Motor neuron (in vitro differentiated cells): ENCODE measurements around the gene PRDM16. TPM values are rescaled to one million over a fixed set of nuclear protein-coding genes. Genes with fewer than 3 reads are reported as not detected.

Experiments
- ATAC-seq, 8 experiments: fragments of 200-7000 bp; cut with Tn5 transposase; replicated peaks in 6 of 8; 2 replicates each; pipeline ENCODE4 v1.8.0; 2021; ENCODE audit warnings: mild to moderate bottlenecking in 8 of 8, moderate library complexity in 8 of 8
- H3K27ac ChIP-seq, 2 donors: fragments of 250-450 bp; sonication (Bioruptor Pico); 2 replicates each; pipeline ENCODE4 v1.9.0; 2021; ENCODE audit warnings: antibody characterized with exemption in 2 of 2, mild to moderate bottlenecking in 2 of 2, moderate library complexity in 1 of 2
- H3K4me1 ChIP-seq, 2 donors: fragments of 250-450 bp; sonication (Bioruptor Pico); replicated peaks in 1 of 2; 2 replicates each; pipeline ENCODE4 v1.6.1; 2021; ENCODE audit warnings: antibody characterized with exemption in 2 of 2, mild to moderate bottlenecking in 2 of 2, moderate library complexity in 1 of 2
- H3K4me3 ChIP-seq, 5 donors: fragments of 250-450 bp; sonication (Bioruptor Pico); 2 replicates each; pipeline ENCODE4 v1.9.0; 2021; ENCODE audit warnings: antibody characterized with exemption in 5 of 5, mild to moderate bottlenecking in 5 of 5, moderate library complexity in 4 of 5
- WGBS, 10 experiments: fragments of 450-650 bp; shearing (Covaris generic); methylation state at CpG; one replicate each; pipeline ENCODE4 v1.0.0; 2022; 5-methylcytosine and 5-hydroxymethylcytosine counted together
- in situ Hi-C, 9 experiments: fragments of 400-800 bp; cut with MboI; loops; one replicate each; pipeline ENCODE4 v1.15.0; 2021; ENCODE audit warnings: low sequenced_read_pairs in 9 of 9, low pct_unique_long_range_greater_than_20kb in 2 of 9; ENCODE audit not compliant: unreplicated experiment in 9 of 9
- total RNA-seq, 8 experiments: library from RNA; unstranded; fragments of 300-600 nt; gene quantifications; 2 replicates each; pipeline versions ENCODE4 v1.2.3 to v1.2.4, GENCODE V29; 2022

PRDM16 gene
- total RNA-seq, 8 experiments from 2014 or later, result 0.18 to 2.9 (median 0.42) TPM

DNA sequence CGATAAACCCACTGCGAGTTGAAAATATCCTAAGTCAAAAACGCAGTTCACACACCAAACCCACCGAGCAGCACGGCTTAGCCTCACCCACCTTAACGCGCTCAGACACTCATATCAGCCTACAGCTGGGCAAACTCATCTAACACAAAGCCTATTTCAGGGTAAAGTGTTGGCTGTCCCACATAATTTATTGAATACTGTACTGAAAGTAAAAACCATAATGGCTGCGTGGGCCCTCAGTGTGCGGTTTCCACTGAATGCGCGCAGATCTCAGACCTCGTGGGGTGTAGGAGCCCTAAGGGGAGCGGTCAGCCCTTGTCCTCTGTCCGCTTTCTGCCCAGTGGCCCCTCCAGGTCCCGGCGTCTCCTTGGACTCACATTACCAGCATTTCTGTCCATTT lies 227.8 kb downstream of the PRDM16 start:
- H3K4me1 ChIP-seq, result no peaks in the 10 kb centered on the region
- 71 to 100% (median 87%) methylated on average over 2 to 15 of the region's 16 CpGs for WGBS, 10 experiments
- no peak overlapping the region for H3K4me3 ChIP-seq
- in situ Hi-C loops, result no loop called here
- no peak for ATAC-seq
- no peak overlapping the region for H3K27ac ChIP-seq

DNA sequence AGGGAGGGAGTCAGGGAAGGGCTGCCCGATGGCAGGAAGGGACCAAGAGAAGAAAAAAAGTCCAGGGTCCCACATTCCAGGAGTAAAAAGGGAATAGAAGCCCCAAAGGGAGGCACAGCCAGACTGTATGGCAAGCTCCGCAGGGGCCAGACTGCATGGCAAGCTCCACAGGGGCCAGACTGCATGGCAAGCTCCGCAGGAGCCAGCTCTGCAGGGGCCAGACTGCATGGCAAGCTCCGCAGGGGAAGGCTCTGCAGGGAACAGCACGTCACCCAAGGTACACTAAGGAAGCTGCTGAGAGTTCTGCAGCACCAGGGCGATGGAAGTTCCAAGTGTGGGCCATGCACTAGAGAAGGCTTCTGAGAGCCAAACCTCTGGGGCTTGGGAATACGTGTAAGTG lies 228.8 kb downstream of the PRDM16 start:
- no peaks in the 10 kb centered on the region for H3K4me1 ChIP-seq
- no peak for ATAC-seq
- 20 to 80% (median 56%) methylated on average over 1 to 7 of the region's 7 CpGs; no CpG with 5 or more reads in 2 of the 10 experiments for WGBS, 10 experiments
- H3K27ac ChIP-seq, result no peak overlapping the region
- in situ Hi-C loops, result no loop called here
- no peak overlapping the region for H3K4me3 ChIP-seq

DNA sequence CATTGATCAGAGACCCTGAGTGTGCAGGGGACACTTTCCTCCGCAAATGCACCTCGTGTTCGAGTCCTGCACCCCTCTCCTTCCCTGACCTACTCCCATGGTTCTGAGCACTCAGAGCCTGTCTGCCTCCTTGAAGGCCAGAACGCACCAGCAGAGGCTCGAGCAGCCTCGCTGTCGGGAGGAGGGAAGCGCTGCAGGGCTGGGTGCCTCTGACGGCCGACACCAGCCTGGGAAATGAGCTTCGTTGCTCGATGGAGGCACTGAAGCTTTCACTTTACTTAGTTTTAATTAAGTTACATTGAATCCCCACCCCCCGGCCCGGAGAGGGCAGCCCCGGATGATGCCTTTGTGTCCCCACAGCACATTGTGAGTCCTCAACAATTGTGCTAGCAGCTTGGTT lies 229.2 kb downstream of the PRDM16 start:
- no peak overlapping the region for H3K4me3 ChIP-seq
- WGBS, 10 experiments, result 56 to 80% (median 61%) methylated on average over 2 to 11 of the region's 15 CpGs; no CpG with 5 or more reads in 5 of the 10 experiments
- no peaks in the 10 kb centered on the region for H3K4me1 ChIP-seq
- no peak overlapping the region for H3K27ac ChIP-seq
- in situ Hi-C loops, result no loop called here
- no peak for ATAC-seq

DNA sequence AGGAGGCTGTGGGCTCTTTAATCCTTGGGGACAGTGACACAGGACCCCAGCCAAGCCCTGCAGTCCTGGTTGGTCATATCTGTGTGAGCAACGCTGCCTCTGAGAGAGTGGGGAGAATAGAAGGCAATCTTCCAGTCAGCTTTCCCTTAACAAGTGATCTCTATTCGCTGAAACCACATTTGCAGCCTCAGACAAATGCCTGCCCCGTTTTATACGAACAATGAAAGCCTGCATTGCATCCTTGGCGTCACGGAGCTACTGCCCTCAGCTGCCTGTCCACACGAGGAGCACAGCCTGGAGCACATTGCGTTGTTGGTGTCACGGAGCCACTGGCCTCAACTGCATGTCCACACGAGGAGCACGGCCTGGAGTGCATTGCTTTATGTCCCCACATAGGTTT lies 235.2 kb downstream of the PRDM16 start:
- Histone ChIP-seq H3K4me3 (no peak overlapping the region), H3K27ac (no peak overlapping the region), H3K4me1 (no peaks in the 10 kb centered on the region)
- in situ Hi-C loops, result no loop called here
- 24 to 80% (median 54%) methylated on average over 1 to 11 of the region's 11 CpGs; no CpG with 5 or more reads in 2 of the 10 experiments for WGBS, 10 experiments
- no peak for ATAC-seq

DNA sequence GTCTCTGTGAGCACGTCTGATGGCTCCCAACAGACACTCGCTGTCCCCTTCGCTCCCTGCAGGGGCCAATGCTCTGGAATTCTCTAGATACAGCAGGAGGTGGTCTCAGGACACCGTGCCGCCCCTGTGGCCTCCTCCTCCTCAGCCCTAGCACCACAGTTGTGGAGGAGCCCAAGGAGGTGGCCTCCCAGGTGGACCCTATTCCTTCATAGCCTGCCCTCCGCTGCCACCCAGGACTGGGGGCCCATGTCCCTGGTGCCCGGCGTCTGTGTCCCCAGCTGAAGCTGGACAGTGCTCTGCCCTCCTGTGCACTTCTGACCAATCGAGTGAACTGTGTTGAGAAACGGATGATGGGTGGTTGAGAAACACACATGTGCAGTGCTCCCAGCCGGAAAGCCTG lies 235.7 kb downstream of the PRDM16 start:
- WGBS, 10 experiments, result 53 to 100% (median 84%) methylated on average over 1 to 8 of the region's 11 CpGs; no CpG with 5 or more reads in 3 of the 10 experiments
- no peak for ATAC-seq
- Histone ChIP-seq H3K4me1 (no peaks in the 10 kb centered on the region), H3K4me3 (no peak overlapping the region), H3K27ac (no peak overlapping the region)
- in situ Hi-C loops, result no loop called here

DNA sequence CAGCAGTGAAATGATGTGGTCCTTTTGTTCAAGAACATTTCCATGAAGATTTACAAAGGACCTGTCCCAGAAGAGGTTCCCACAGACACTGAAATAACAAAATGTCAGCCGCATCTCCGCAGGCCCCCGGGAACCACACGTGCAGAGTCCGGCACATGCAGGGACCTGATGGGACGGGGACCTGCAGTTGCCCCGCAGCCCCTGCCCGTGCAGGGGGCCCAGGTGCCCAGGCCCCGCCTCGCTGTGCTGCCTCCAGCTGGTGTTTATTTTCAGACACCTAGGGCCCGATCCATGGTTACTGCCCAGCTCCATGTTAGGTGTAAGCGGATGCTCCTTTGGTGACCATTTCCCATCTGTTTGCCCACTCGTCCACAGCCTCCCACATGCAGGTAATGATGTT lies 236.2 kb downstream of the PRDM16 start:
- no peaks in the 10 kb centered on the region for H3K4me1 ChIP-seq
- 65 to 94% (median 83%) methylated on average over 2 to 9 of the region's 13 CpGs; no CpG with 5 or more reads in 6 of the 10 experiments for WGBS, 10 experiments
- no peak overlapping the region for H3K4me3 ChIP-seq
- in situ Hi-C loops, result no loop called here
- no peak for ATAC-seq
- H3K27ac ChIP-seq, result no peak overlapping the region

DNA sequence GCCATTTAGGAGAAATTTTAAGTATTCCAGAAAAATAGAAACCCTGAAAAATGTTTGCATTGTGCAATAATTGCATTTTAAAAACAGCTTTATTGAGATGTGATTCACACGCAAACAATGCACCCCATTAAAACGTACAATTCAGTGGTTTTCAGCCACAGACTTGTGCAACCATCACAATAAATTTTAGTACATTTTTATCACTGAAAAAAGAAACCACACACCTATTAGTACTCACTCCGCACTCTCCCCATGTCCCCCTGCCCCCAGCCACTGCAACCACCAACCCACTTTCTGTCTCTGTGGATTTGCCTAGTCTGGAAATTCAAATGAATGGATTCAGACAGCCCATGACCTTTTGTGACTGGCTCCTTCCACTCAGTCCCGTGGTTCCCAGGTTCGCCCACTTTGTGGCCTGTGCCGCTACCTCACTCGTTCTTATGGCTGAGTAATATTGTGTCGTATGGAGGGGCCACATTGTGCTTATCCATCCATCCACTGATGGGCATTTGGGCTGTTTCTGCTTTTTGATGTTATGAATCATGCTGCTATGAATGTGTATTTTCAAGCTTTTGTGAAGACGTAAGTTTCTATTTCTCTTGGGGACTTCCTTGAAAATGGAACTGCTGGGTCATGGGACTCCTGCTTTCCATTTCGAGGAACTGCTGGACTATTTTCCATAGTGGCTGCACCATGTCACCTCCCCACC lies 237.7 kb downstream of the PRDM16 start:
- no peaks in the 10 kb centered on the region for H3K4me1 ChIP-seq
- 3 to 82% (median 33%) methylated on average over 2 to 10 of the region's 10 CpGs; no CpG with 5 or more reads in 1 of the 10 experiments for WGBS, 10 experiments
- no peak overlapping the region for H3K27ac ChIP-seq
- no peak overlapping the region for H3K4me3 ChIP-seq
- ATAC-seq, result no peak
- in situ Hi-C loops, result no loop called here

DNA sequence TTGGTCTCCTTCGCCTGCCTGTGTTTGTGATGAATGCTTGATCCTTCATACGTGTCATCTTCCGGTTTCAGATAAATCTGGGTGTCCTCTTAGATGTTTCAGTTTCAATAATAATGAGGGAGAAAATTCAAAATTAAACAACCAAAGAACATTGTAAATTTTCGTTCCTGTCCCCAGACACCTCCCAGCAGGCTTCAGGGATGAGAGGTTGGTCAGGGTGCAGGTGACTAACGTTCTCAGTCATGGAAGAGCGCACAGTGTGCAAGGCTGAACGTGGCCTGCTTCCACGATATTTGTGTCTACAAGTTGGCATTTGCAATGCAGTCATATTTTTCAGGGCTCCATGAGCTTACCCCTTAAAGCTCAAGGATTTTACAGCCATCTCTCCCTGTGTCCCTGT lies 238.4 kb downstream of the PRDM16 start:
- WGBS, 10 experiments, result 17 to 83% (median 74%) methylated on average over 1 to 8 of the region's 8 CpGs; no CpG with 5 or more reads in 1 of the 10 experiments
- no peak overlapping the region for H3K4me3 ChIP-seq
- H3K27ac ChIP-seq, result no peak overlapping the region
- H3K4me1 ChIP-seq, result no peaks in the 10 kb centered on the region
- ATAC-seq, result no peak
- in situ Hi-C loops, result no loop called here

DNA sequence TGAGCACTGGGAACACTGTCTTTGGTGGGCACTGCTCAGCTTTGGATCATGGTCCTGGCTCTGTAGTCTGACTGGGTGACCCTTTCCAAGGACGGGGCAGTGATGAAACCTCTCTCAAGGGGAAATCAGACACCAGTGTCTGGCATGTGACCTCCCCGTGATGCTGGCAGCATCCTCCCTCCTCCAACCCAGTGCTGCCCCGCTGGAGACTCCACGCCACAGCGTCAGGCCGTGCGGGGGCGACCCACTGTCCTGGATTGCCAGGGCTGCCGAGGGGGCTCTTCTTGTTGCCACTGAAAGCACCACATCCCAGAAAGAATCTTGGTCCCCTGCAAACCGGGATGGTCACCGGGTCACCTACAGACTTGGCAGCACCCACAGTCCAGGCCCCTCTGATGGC lies 239.1 kb downstream of the PRDM16 start:
- 38 to 94% (median 70%) methylated on average over 2 to 11 of the region's 11 CpGs; no CpG with 5 or more reads in 5 of the 10 experiments for WGBS, 10 experiments
- Histone ChIP-seq H3K4me1 (peaks cover 0 to 6% of the 10 kb centered on the region in 2 donors), H3K27ac (no peak overlapping the region), H3K4me3 (no peak overlapping the region)
- ATAC-seq, result no peak
- in situ Hi-C loops, result no loop called here

DNA sequence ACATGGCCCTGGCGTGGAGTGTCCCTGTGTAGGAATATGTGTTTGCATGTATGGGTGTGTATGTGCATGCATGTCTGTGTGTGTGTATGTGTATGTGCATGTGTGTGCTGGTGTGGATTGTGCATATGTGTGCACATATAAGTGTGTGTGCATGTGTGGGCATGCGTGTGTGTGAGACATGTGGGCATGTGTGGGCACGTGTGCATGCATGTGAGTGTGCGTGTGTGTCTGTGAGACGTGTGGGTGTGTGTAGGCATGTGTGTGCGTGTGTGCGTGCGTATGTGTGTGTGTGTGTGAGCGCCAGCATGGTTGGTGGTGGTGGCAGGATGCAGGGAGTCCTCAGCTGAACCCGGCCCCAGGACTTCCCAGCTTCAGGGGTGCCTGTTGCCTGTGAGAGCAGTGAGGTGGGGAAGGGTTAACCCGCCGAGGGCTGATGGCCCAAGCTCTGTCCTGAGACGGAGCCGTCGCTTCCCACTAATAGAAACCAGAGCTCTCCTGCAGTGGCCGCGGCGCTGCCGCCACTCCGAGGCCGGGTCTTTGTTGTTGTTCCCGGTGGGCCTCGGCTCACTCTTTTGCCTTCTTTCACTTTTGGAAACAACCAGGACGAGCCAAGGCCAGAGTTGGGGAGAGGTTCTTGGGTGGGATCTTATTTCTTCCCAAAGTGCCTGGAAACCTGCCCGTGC lies 241.9 kb downstream of the PRDM16 start:
- Histone ChIP-seq H3K4me3 (no peak overlapping the region), H3K4me1 (peaks cover 0 to 34% of the 10 kb centered on the region in 2 donors), H3K27ac (no peak overlapping the region)
- 54 to 90% (median 69%) methylated on average over 4 to 16 of the region's 25 CpGs; no CpG with 5 or more reads in 5 of the 10 experiments for WGBS, 10 experiments
- in situ Hi-C loops, result no loop called here
- no peak for ATAC-seq

DNA sequence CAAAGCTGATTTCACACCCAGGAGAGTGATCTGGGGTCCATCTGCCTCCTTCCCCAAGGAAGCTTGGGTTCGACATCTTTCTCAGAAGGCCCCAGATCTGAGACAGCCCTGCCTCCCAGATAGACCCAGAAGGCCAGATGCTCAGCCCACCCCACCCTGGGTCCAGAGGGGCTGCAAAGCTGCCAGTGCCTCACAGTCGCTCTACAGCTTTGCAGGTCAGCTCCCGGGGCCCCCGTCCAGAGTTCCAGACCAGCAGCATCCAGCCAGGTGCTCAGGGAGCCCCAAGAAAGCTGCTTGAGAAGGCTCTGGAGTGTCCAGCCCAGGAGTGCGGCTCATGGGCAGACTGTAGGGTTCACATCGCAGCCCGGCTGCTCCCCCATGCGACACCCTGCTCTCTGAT lies 242.7 kb downstream of the PRDM16 start:
- in situ Hi-C loops, result no loop called here
- Histone ChIP-seq H3K27ac (no peak overlapping the region), H3K4me1 (peaks cover 0 to 40% of the 10 kb centered on the region in 2 donors), H3K4me3 (no peak overlapping the region)
- ATAC-seq, result no peak
- WGBS, 10 experiments, result 60 to 100% (median 80%) methylated on average over 1 to 4 of the region's 8 CpGs; no CpG with 5 or more reads in 5 of the 10 experiments

DNA sequence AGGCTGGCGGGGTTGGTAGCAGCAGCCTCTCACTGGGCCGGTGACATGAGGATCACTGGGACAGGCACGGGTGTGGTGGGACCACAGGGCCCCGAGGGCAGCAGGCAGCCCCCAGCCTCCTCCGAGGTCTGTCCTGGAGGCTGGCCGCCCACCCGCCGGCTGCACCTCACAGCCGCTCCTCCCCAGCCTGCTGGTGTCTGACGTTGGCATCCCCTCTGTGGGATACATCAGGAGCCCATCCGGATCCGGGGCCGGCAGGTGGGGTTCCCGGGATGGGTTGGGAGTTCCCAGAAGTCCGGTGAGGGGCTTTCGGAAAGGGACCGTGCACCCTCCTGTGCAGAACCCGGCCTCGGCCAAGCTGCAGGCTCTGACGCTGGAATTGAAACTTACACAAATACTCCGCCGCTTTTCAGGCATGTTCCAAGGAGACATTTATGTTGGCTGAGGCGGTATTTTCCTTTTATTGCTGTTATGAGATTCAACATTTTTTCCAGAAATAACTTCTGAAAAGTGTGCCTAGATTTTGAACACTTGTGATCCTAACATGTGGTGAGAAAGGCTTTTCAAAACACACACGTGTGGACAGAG lies 243.4 kb downstream of the PRDM16 start:
- no peak for ATAC-seq
- in situ Hi-C loops, result no loop called here
- Histone ChIP-seq H3K27ac (no peak overlapping the region), H3K4me1 (peaks cover 0 to 40% of the 10 kb centered on the region in 2 donors), H3K4me3 (no peak overlapping the region)
- 74 to 95% (median 82%) methylated on average over 1 to 10 of the region's 24 CpGs; no CpG with 5 or more reads in 5 of the 10 experiments for WGBS, 10 experiments

DNA sequence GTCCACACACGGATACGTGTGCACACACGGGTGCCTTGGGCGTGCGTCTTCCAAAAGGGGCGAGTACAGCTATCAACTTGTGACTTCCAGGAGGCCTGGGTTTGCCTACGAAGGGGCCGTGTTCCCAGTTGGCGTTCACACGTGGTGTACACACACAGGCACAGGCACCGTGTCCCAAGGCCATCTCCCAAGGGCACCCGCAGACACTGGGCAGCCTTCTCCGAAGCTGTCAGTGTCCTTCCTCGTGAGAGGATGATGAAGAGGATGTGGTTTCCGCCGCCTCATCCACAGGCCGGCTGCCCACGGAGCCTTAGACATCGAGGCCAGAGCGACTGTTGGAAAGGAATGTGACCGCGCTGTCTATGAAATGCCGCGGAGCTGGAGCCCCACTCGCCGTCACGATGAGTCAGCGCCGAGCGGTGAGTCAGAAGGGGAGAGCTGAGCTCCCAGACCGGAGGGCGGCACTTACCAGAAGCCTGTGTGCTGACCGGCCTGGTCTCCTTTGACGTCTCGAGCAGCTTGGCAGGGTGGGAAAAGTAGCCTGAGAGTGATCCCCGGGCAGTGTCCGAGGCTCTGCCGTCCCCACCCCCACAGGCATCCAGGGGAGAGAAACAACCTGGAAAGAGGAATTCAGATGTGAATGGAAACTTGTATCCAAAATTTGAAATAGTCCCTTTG lies 244.0 kb downstream of the PRDM16 start:
- in situ Hi-C loops, result no loop called here
- H3K4me3 ChIP-seq, result no peak overlapping the region
- WGBS, 10 experiments, result 0 to 65% (median 38%) methylated on average over 3 to 20 of the region's 38 CpGs; no CpG with 5 or more reads in 5 of the 10 experiments
- H3K27ac ChIP-seq, result peak overlapping the region in 1 of 2 donors; percentile 35
- ATAC-seq, result peak; percentile 90 to 97 (median 95)
- peaks cover 0 to 40% of the 10 kb centered on the region in 2 donors for H3K4me1 ChIP-seq
